ENCODE data around the gene IQGAP1. TPM values are rescaled to one million over a fixed set of nuclear protein-coding genes. Genes with fewer than 3 reads are reported as not detected.
"Not testable (repeated sequence)": the region's sequence is repeated elsewhere in the genome, so short reads cannot be mapped to it uniquely, and the experiment has no call there.

IQGAP1 gene
- total RNA-seq (2012; rRNA removed), result 151 and 176 TPM in 2 replicates

GRCh38 chr15:90387534-90388461 lies at the start of gene IQGAP1:
Gene IQGAP1, plus strand, starts transcription at chr15:90388242. Its CDS starts 100 bp downstream, at chr15:90388342.
- Histone ChIP-seq H3K4me3 (ENCODE audit: low read length) (peak within 1 kb of the TSS; percentile 93), H3K36me3 (ENCODE audit: insufficient read depth, low read length) (peaks cover 17% of the 10 kb centered on the region), H3K9me3 (replicated peaks; ENCODE audit: low read length) (no peaks in the 10 kb centered on the region), H3K27me3 (ENCODE audit: control insufficient read depth, insufficient read depth, low read length) (no peaks in the 10 kb centered on the region), H3K4me2 (ENCODE audit: low read length) (peak within 1 kb of the TSS; percentile 85), H3K4me1 (ENCODE audit: control insufficient read depth, insufficient read depth, low read length) (peaks cover 28% of the 10 kb centered on the region), H3K9ac (ENCODE audit: low read depth, low read length) (peak within 1 kb of the TSS; percentile 97)

GRCh38 chr15:90338532-90338931 lies 49.5 kb upstream of the IQGAP1 start:
- H3K4me1 ChIP-seq (ENCODE audit: control insufficient read depth, insufficient read depth, low read length), result peaks cover 14% of the 10 kb centered on the region

GRCh38 chr15:90340345-90340744 lies 47.7 kb upstream of the IQGAP1 start:
- H3K36me3 ChIP-seq (ENCODE audit: insufficient read depth, low read length), result no peaks in the 10 kb centered on the region
- no peaks in the 10 kb centered on the region for H3K27me3 ChIP-seq (ENCODE audit: control insufficient read depth, insufficient read depth, low read length)
- H3K4me1 ChIP-seq (ENCODE audit: control insufficient read depth, insufficient read depth, low read length), result peaks cover 16% of the 10 kb centered on the region
- H3K9me3 ChIP-seq (replicated peaks; ENCODE audit: low read length), result no peaks in the 10 kb centered on the region
- H3K9ac ChIP-seq (ENCODE audit: low read depth, low read length), result no peak overlapping the region
- no peak overlapping the region for H3K4me3 ChIP-seq (ENCODE audit: low read length)
- H3K4me2 ChIP-seq (ENCODE audit: low read length), result no peak overlapping the region

More at GRCh38 chr15:90338532-90338931, 49.5 kb upstream of the IQGAP1 start:
- Histone ChIP-seq H3K27me3 (ENCODE audit: control insufficient read depth, insufficient read depth, low read length) (no peaks in the 10 kb centered on the region), H3K9ac (ENCODE audit: low read depth, low read length) (no peak overlapping the region), H3K9me3 (replicated peaks; ENCODE audit: low read length) (no peaks in the 10 kb centered on the region), H3K36me3 (ENCODE audit: insufficient read depth, low read length) (no peaks in the 10 kb centered on the region), H3K4me2 (ENCODE audit: low read length) (no peak overlapping the region), H3K4me3 (ENCODE audit: low read length) (no peak overlapping the region)

- Histone ChIP-seq H3K9me3 (replicated peaks; ENCODE audit: low read length) (no peaks in the 10 kb centered on the region), H3K9ac (ENCODE audit: low read depth, low read length) (no peak overlapping the region), H3K4me2 (ENCODE audit: low read length) (no peak overlapping the region), H3K36me3 (ENCODE audit: insufficient read depth, low read length) (no peaks in the 10 kb centered on the region), H3K4me1 (ENCODE audit: control insufficient read depth, insufficient read depth, low read length) (peaks cover 7% of the 10 kb centered on the region), H3K4me3 (ENCODE audit: low read length) (no peak overlapping the region), H3K27me3 (ENCODE audit: control insufficient read depth, insufficient read depth, low read length) (no peaks in the 10 kb centered on the region)
Measured at GRCh38 chr15:90343302-90343790, 44.7 kb upstream of the IQGAP1 start.

GRCh38 chr15:90344662-90345061 lies 43.4 kb upstream of the IQGAP1 start:
- Histone ChIP-seq H3K27me3 (ENCODE audit: control insufficient read depth, insufficient read depth, low read length) (no peaks in the 10 kb centered on the region), H3K9ac (ENCODE audit: low read depth, low read length) (no peak overlapping the region), H3K4me2 (ENCODE audit: low read length) (no peak overlapping the region), H3K4me1 (ENCODE audit: control insufficient read depth, insufficient read depth, low read length) (peaks cover 7% of the 10 kb centered on the region), H3K36me3 (ENCODE audit: insufficient read depth, low read length) (no peaks in the 10 kb centered on the region), H3K4me3 (ENCODE audit: low read length) (no peak overlapping the region), H3K9me3 (replicated peaks; ENCODE audit: low read length) (no peaks in the 10 kb centered on the region)

GRCh38 chr15:90345857-90346256 lies 42.2 kb upstream of the IQGAP1 start:
- Histone ChIP-seq H3K4me3 (ENCODE audit: low read length) (no peak overlapping the region), H3K4me1 (ENCODE audit: control insufficient read depth, insufficient read depth, low read length) (peaks cover 7% of the 10 kb centered on the region), H3K36me3 (ENCODE audit: insufficient read depth, low read length) (no peaks in the 10 kb centered on the region), H3K4me2 (ENCODE audit: low read length) (no peak overlapping the region), H3K9me3 (replicated peaks; ENCODE audit: low read length) (no peaks in the 10 kb centered on the region), H3K27me3 (ENCODE audit: control insufficient read depth, insufficient read depth, low read length) (no peaks in the 10 kb centered on the region), H3K9ac (ENCODE audit: low read depth, low read length) (no peak overlapping the region)

- H3K9me3 ChIP-seq (replicated peaks; ENCODE audit: low read length); H3K9ac ChIP-seq (ENCODE audit: low read depth, low read length); H3K4me2 ChIP-seq (ENCODE audit: low read length); H3K36me3 ChIP-seq (ENCODE audit: insufficient read depth, low read length); H3K27me3 ChIP-seq (ENCODE audit: control insufficient read depth, insufficient read depth, low read length); H3K4me3 ChIP-seq (ENCODE audit: low read length): not testable (repeated sequence)
- H3K4me1 ChIP-seq (ENCODE audit: control insufficient read depth, insufficient read depth, low read length), result peaks cover 10% of the 10 kb centered on the region
Measured at GRCh38 chr15:90347431-90348065, 40.5 kb upstream of the IQGAP1 start.

GRCh38 chr15:90348456-90348855 lies 39.6 kb upstream of the IQGAP1 start:
- H3K4me2 ChIP-seq (ENCODE audit: low read length), result no peak overlapping the region
- H3K9ac ChIP-seq (ENCODE audit: low read depth, low read length), result no peak overlapping the region
- H3K4me1 ChIP-seq (ENCODE audit: control insufficient read depth, insufficient read depth, low read length), result peaks cover 6% of the 10 kb centered on the region
- H3K36me3 ChIP-seq (ENCODE audit: insufficient read depth, low read length), result no peaks in the 10 kb centered on the region
- H3K4me3 ChIP-seq (ENCODE audit: low read length), result no peak overlapping the region
- H3K9me3 ChIP-seq (replicated peaks; ENCODE audit: low read length), result no peaks in the 10 kb centered on the region
- no peaks in the 10 kb centered on the region for H3K27me3 ChIP-seq (ENCODE audit: control insufficient read depth, insufficient read depth, low read length)

GRCh38 chr15:90349072-90349471 lies 39.0 kb upstream of the IQGAP1 start:
- Histone ChIP-seq H3K9ac (ENCODE audit: low read depth, low read length) (no peak overlapping the region), H3K4me2 (ENCODE audit: low read length) (no peak overlapping the region), H3K27me3 (ENCODE audit: control insufficient read depth, insufficient read depth, low read length) (no peaks in the 10 kb centered on the region), H3K9me3 (replicated peaks; ENCODE audit: low read length) (no peaks in the 10 kb centered on the region), H3K4me1 (ENCODE audit: control insufficient read depth, insufficient read depth, low read length) (peaks cover 3% of the 10 kb centered on the region), H3K36me3 (ENCODE audit: insufficient read depth, low read length) (no peaks in the 10 kb centered on the region), H3K4me3 (ENCODE audit: low read length) (no peak overlapping the region)

GRCh38 chr15:90349821-90350220 lies 38.2 kb upstream of the IQGAP1 start:
- Histone ChIP-seq H3K36me3 (ENCODE audit: insufficient read depth, low read length) (no peaks in the 10 kb centered on the region), H3K9ac (ENCODE audit: low read depth, low read length) (no peak overlapping the region), H3K4me3 (ENCODE audit: low read length) (no peak overlapping the region), H3K4me2 (ENCODE audit: low read length) (no peak overlapping the region), H3K4me1 (ENCODE audit: control insufficient read depth, insufficient read depth, low read length) (peaks cover 3% of the 10 kb centered on the region), H3K27me3 (ENCODE audit: control insufficient read depth, insufficient read depth, low read length) (no peaks in the 10 kb centered on the region), H3K9me3 (replicated peaks; ENCODE audit: low read length) (no peaks in the 10 kb centered on the region)

GRCh38 chr15:90351479-90352106 lies 36.4 kb upstream of the IQGAP1 start:
- no peak overlapping the region for H3K9ac ChIP-seq (ENCODE audit: low read depth, low read length)
- H3K4me2 ChIP-seq (ENCODE audit: low read length), result peak overlapping the region; percentile 78
- peak overlapping the region; percentile 78 for H3K4me3 ChIP-seq (ENCODE audit: low read length)
- no peaks in the 10 kb centered on the region for H3K36me3 ChIP-seq (ENCODE audit: insufficient read depth, low read length)
- H3K27me3 ChIP-seq (ENCODE audit: control insufficient read depth, insufficient read depth, low read length), result no peaks in the 10 kb centered on the region
- peaks cover 3% of the 10 kb centered on the region for H3K4me1 ChIP-seq (ENCODE audit: control insufficient read depth, insufficient read depth, low read length)
- H3K9me3 ChIP-seq (replicated peaks; ENCODE audit: low read length), result no peaks in the 10 kb centered on the region
